GM20431 (cell line): ENCODE measurements around the gene SHFL.

Source experiments
- in situ Hi-C: fragments of 300-500 bp; cut with MseI, MboI; formaldehyde crosslinking; loops from one replicate; pipeline ENCODE4 v1.15.0; 2020; ENCODE audit warnings: low sequenced_read_pairs; ENCODE audit not compliant: unreplicated experiment

SHFL gene

DNA sequence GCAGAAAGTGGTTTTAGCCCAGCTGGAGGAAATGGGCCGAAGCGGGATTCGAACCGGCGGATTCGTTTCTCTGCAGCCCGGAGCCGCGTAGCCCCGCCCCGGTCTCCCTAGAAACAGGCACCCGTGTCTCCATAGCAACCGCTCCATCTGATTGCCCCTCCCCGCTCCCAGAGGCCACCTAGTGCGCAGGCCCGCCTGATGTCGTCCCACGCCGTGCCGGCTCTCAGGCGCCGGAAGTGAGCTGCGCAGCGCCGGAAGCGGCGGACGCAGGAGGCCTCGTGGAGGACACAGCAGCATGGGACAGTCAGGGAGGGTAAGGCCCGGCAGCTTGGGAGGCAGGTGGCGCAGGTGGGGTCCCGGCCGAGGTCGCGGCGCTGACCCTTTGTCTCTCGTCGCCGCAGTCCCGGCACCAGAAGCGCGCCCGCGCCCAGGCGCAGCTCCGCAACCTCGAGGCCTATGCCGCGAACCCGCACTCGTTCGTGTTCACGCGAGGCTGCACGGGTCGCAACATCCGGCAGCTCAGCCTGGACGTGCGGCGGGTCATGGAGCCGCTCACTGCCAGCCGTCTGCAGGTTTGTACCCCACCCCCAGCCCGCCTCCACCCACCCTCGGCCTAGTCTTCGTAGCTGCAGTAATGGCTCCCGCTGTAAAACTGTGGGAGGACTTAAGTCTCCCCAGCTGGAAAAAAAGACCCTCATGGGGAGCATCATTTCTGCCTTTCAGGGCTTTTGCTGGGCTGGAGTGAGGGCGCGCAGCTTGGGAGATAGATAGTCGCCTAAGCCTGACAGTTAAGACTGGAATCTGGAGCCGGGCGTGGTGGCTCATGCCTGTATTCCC lies 20.2 kb downstream of the SHFL start, which contains the start of gene PPAN:
TSS of gene PPAN (plus strand) at position 263 of the 837 bp plus-strand sequence. CDS start at position 296, 33 bp downstream.
- in situ Hi-C loops = no loop called here

DNA sequence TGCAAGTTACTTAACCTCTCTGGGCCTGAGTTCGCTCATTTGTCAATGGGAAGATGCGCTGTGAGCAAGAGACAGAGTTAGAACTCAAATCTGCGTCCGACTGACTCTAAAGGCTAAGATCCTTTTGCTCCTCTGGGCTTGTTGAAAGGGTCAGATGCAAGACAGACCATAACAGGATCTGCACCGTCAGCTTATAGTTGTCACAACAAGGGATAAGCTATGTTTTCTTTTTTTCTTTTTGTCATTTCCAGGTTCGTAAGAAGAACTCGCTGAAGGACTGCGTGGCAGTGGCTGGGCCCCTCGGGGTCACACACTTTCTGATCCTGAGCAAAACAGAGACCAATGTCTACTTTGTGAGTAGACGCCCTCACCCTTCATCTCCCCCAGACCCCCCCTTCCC lies 21.1 kb downstream of the SHFL start:
- in situ Hi-C loops = no loop called here

DNA sequence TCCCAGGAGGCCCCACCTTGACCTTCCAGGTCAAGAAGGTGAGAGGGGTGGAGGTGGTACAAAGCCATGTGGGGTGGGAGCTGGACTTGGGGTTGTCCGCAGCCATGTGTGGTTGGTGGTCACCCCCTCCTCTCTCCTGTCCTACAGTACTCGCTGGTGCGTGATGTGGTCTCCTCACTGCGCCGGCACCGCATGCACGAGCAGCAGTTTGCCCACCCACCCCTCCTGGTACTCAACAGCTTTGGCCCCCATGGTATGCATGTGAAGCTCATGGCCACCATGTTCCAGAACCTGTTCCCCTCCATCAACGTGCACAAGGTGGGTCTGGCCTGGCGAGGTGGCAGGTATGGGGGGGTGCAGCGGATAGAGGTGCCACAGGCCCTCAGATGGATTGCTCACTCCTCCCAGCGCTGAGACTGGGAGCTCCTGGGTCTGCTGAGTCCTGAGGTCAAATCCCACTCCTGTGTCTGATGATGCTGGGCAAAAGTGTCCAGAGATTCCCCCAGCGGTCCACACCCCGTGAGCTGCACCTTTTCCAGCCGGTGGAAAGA lies 21.8 kb downstream of the SHFL start:
- in situ Hi-C loops = no loop called here

DNA sequence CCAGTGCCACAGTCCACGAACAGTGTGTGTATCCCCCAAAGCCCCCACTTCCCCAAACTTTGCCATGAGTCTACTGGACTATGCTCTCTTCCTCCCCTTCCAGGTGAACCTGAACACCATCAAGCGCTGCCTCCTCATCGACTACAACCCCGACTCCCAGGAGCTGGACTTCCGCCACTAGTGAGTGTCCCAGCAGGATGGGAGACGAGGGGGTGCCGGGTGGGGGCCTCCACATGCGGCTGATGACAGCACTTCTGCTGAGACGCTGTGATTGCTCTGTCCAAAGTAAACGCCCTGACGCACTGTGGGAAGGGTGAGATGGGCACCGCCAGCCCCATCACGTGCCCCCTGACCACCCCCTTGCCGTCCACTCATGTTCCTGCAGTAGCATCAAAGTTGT lies 23.4 kb downstream of the SHFL start:
- in situ Hi-C loops = no loop called here

DNA sequence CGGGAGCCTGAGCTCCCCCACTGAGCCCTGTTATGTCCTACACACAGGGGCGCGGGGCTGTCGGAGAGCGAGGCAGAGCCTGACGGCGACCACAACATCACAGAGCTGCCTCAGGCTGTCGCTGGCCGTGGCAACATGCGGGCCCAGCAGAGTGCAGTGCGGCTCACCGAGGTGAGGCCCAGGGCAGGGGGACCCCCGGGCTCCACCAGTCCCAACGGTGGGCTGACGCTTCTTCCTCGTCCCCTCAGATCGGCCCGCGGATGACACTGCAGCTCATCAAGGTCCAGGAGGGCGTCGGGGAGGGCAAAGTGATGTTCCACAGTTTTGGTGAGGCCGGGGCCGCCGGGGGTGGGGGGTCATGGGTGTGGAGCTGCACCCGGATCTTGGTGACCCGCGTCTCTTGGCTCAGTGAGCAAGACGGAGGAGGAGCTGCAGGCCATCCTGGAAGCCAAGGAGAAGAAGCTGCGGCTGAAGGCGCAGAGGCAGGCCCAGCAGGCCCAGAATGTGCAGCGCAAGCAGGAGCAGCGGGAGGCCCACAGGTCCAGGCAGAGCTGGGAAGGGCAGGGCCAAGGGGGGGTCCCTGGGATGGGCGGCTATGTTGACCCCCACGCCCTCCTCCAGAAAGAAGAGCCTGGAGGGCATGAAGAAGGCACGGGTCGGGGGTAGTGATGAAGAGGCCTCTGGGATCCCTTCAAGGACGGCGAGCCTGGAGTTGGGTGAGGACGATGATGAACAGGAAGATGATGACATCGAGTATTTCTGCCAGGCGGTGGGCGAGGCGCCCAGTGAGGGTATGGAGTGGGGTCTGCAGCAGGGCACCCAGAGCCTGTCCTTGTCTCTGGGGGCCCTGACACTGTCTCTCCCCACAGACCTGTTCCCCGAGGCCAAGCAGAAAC lies 24.2 kb downstream of the SHFL start:
- in situ Hi-C loops = no loop called here

DNA sequence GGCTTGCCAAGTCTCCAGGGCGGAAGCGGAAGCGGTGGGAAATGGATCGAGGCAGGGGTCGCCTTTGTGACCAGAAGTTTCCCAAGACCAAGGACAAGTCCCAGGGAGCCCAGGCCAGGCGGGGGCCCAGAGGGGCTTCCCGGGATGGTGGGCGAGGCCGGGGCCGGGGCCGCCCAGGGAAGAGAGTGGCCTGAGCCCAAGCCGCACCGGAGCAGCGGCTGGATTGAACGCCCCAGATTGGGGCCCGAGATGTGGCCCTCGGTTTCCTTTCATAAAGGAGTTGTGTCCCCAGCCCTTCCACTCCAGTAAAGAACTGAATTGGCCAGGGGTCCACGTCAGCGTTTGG lies 24.8 kb downstream of the SHFL start:
- in situ Hi-C loops = no loop called here

DNA sequence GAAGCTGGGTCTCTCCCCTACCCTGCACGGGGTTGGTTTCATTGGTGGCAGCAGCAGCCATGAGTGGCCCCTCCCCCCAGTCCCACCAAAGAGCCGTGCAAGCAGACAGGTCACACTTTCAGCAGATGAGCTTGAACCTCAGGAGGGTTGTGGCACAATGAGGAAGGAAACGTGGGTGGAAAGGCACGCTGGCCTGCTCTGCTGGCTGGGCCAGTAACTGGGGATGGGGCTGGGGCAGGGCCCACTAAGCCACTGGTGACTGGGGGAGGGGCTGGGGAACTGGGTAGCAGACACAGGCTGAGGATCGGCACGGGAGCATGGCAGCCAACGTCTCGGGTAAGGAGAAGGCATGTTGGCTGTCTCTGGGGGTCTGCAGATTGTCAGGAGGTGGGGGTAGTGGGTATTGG lies 25.3 kb downstream of the SHFL start, which contains the start of gene P2RY11:
TSS of gene P2RY11 (plus strand) at position 289 of the 407 bp plus-strand sequence. CDS start at position 318, 29 bp downstream.
- in situ Hi-C loops = no loop called here

DNA sequence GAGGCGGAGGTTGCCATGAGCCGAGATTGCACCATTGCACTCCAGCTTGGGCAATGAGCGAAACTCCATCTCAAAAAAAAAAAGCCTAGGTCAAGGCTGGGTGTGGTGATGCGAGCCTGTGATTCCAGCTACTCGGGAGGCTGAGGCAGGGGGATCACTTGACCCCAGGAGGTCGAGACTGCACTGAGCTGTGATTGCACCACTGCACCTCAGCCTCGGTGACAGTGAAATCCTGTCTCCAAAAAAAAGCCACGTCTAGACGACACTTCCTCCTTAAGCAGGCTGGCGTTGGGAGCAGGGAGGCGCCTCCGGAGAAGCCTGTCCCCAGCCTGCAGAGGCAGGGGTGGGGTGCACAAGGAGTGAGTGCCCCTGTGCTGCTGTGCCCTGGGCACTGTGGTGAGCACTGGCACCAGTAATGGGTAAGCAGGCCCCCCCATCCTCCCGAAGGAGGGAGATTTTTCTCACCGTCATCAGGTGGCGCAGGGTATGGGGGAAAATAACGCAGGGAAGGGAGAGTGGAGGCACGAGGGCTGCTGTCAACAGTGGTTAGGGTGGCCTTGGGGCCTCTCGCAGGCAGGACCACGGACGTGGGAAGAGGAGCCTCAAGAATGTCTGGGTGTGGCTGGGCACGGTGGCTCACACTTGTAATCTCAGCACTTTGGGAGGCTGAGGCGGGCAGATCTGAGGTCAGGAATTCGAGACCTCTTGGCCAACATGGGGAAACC lies 26.1 kb downstream of the SHFL start:
- in situ Hi-C loops = no loop called here

DNA sequence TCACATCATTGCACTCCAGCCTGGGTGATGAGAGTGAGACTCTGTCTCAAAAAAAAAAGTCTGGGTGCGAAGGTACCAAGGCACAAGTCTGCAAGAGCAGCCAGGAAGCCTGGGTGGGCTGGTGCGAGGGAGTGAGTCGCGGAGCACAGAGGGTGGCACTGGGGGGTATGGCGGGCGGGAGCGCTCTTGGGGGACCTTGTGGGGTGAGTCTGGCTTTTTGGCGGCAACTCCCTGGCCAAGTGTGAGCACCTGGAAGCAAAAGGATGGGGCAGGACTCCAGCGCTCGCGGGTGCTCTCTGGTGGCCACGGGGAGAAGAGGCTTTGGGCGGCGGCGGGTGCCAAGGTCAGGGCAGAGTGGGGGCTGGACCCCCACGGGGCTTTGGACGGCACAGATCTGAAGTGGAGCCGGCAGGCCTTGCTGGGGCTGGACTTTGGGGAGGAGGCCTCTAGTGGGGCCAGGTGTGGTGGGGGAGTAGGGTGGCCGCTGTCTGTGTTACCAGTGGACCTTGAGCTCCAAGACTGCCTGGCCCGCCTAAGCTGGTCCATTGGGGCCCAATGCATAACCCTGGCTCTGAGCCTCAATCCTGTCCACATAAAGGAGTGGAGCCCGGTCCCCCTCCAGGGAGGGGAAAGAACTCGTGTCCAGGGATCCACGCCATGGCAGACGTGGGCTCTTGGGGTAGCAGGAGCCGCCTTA lies 26.9 kb downstream of the SHFL start:
- in situ Hi-C loops = no loop called here

DNA sequence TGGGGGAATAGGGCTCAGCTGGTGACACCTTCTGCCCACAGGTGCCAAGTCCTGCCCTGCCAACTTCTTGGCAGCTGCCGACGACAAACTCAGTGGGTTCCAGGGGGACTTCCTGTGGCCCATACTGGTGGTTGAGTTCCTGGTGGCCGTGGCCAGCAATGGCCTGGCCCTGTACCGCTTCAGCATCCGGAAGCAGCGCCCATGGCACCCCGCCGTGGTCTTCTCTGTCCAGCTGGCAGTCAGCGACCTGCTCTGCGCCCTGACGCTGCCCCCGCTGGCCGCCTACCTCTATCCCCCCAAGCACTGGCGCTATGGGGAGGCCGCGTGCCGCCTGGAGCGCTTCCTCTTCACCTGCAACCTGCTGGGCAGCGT lies 27.5 kb downstream of the SHFL start:
- in situ Hi-C loops = no loop called here

DNA sequence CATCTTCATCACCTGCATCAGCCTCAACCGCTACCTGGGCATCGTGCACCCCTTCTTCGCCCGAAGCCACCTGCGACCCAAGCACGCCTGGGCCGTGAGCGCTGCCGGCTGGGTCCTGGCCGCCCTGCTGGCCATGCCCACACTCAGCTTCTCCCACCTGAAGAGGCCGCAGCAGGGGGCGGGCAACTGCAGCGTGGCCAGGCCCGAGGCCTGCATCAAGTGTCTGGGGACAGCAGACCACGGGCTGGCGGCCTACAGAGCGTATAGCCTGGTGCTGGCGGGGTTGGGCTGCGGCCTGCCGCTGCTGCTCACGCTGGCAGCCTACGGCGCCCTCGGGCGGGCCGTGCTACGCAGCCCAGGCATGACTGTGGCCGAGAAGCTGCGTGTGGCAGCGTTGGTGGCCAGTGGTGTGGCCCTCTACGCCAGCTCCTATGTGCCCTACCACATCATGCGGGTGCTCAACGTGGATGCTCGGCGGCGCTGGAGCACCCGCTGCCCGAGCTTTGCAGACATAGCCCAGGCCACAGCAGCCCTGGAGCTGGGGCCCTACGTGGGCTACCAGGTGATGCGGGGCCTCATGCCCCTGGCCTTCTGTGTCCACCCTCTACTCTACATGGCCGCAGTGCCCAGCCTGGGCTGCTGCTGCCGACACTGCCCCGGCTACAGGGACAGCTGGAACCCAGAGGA lies 28.0 kb downstream of the SHFL start:
- in situ Hi-C loops = no loop called here

DNA sequence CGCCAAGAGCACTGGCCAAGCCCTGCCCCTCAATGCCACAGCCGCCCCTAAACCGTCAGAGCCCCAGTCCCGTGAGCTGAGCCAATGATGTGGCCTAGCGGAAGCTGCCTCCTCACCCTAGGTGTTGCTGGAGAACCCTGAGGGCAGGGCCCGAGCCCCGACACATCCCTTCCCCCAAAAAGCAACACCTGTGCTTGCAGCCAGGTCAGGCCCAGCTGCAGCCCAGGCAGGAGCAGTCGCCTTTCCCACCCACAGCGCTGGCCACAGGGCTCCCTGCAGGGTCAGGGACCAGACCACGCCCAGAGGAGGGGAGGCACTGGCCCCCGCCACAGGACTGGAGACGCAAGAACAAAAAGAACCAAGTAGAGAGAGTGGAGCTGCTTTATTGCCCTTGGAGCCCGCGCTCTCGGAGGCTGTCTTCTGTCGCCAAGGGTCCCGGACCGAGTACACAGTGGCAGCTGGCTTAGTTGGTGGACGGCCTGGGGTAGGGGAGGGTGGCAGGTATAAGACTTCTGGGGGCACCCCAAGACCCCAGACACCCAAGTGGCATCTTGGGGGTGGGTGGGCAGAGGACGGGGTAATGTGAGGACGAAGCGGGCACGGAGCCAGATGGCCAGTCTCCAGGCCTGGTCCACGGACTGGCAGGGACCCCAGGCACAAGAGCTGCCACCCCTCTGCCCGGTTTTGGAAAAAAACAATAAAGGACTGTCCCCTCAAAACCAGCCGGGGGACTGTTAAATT lies 28.7 kb downstream of the SHFL start:
- in situ Hi-C loops = no loop called here

DNA sequence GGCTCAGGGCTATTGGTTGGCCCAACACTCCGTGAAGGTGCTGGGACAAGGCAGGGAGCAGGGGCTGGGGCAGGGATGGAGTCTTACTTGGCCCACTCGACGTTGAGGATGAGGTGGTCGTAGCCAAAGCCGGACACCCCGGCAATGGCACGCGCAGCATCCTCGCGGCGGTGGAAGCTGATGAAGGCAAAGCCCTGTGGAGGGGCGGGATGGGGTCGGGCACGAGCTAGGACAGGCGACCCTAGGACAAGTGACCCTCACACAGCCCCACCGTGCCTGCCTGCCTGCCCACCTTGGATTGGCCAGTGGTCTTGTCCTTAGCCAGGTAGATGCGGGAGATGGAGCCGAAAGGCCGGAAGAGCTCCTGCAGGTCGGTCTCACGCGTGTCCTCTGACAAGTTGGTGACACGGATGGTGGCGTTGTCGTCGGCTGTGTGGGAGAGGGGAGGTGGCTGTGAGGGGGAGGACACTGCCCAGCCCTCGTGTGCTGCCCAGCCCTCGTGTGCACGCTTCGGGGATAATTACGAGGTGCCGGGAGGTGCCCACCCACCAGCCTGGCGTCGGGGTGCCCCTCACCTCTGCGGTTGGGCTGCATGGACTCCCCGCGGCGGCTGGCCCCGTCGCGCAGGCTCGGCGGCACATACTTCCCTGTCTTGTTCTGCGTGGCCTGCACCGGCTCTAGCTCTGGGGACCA lies 29.4 kb downstream of the SHFL start:
- in situ Hi-C loops = no loop called here

DNA sequence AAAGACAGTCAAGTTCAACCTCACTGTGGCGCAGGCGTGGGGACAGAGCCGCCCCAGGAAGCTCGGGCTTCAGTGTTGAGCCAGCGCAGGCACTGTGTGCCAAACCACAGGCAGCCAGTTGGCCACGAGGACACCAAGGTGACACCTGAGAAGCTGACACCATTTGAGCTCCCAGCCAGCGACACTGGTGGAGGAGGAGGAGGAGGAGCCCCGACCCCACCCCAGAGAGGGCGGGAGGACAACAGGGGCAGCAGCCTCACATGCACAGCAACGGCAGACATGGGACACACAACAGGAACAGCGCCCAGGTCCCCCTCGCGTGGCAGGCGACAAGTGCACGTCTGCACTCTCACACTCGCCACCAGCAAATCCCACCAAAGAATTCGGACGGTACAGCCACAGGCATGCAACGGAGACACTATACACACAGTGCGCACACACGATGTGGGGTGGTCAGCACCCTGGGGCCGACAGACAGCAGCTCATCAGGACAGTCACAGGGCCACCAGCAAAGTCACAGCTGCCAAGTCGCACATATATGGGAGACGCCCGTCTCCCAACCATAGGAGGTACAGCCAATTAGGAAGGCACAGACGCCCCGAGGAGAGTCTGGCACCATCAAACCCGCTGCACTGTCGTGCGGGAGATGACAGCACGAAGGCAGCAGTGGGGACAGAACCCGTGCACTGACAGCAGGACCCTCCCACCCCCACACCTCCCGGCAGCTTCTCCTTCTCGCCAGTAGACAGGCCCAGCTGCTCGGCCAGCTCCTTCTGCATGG lies 30.2 kb downstream of the SHFL start:
- in situ Hi-C loops = no loop called here

DNA sequence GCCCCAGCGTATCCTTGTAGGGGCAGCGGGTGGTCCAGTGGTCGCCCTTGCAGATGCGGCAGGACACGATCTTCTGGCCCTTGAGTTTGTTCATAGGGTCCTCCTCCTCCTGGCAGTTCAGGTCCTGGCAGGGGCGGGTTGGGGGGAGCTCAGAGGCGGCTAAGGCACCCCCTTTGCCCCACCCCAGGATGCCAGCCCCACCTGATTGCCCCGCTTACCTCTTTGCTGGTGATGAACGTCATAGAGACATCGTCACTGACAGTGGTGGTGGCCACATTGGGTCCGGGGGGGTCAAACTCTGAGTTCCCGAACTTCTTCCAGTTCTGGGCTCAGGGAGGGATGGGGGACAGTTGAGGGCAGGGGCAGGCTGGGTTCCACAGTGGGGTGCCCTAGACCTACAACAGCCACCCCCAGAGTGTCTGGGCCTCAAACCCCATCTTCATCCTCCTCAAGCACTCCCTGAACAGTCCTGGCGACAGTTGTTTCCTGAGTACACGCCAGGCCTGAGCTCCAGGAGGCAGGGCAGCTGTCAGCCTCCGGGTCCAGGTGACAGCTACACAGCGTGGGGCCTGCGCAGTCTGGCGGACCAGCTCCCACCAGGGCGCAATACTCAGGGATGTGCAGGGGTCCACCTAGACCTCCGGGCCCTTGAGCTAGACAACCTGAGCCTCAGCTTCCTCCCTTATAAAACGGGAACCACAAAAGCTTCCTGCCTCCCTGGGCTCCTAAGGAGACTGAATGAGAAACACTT lies 30.9 kb downstream of the SHFL start:
- in situ Hi-C loops = no loop called here

DNA sequence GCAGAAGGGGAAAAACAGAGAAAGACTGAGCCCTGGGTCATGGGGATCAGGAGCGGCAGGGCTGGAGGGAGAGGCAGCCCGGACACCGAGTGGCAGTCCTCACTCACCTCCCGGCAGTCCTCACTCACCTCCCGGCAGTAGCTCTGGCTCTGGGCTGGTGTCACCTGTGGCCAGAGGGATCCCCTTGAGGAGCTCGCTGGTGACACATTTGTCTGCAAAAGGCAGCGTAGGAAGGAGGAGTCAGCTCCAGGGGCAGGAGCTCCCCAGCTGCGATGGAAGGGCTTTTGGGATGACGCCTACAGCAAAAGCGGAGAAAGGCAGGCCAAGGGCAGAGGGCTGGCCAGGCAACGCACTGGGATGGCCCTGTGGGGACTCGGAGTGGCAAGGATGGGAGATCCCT lies 32.8 kb downstream of the SHFL start:
- in situ Hi-C loops = no loop called here
